ENCODE data around the gene DPEP2.
"Not testable (repeated sequence)": the region's sequence is repeated elsewhere in the genome, so short reads cannot be mapped to it uniquely, and the experiment has no call there.

DPEP2 gene

GRCh38 chr16:67953641-67954375 lies 45.5 kb downstream of the DPEP2 start:
- no peak for DNase-seq

DNA sequence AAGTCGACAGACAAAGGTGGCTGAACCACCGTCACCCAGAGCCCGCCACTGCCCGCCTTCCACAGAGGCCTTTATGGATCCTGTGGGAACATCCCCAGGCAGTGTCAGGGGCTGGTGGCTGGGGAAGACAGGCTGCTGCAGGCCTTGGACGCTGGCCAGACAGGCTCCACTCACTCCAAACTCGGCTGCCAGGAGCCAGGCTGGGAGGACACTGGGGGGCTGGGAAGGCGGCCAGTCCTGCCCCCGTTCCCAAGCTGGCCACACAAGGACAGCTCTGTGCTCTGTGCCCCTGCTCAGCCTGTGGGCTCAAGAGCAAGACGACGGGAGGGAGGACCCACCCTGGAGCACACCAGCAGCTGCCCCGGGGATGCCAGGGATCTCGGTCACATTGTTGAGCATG lies 47.8 kb downstream of the DPEP2 start:
- no peak for DNase-seq

- DNase-seq: no peak
Observed at GRCh38 chr16:67950335-67950843, 48.9 kb downstream of the DPEP2 start.

- DNase-seq: no peak
Observed at GRCh38 chr16:67949645-67950044, 49.6 kb downstream of the DPEP2 start.

GRCh38 chr16:67948015-67948414 lies 51.3 kb downstream of the DPEP2 start:
- DNase-seq: no peak

DNA sequence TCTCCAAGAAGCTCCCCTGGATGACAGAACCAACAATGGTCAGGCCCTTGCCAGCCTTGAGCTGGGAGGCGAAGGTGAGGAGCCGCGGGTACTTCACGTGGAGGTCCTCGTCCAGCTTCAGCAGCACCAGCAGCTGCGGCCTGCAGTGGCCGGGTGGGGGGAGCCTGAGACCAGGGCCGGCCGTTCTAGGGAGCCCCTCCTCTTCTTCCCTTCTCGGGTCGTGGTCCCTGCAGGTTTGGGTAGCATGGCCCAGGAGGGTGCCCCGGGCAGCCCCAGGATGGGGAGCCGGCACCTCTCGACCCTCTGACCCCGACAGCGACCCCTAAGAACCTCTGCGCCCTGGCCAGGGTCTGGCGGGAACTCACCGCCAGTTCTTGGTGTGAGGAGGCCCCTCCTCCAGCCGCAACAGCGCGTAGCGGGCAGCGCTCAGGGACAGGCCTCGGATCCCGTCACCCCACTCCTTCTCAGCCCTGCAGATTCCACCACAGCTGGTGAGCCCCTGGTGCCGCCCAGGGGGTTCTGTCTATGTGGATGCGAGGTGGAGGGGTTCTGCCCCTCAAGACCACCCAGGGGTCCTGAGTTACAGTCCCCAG lies 52.2 kb downstream of the DPEP2 start:
- DNase-seq: no peak

DNA sequence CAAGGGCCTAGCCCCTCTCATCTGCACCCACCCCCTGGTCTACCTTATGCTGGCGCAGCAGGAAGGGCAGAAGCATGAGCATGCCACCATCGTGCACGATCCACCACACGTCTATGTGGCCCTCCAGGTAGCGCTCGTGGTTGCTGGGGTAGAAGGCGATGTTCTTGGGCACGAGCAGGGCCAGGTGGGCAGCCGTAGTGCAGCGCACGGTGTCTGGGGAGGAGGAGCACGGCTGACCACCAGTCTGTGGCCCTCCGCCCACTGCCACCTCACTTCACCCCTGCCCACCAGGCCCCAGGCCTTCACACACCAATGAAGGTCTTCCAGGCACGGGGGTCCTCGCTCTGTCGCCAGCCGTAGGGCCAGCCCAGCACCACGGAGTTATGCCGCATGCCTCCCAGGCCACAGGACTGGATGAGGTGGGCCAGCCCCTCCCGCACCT lies 53.1 kb downstream of the DPEP2 start:
- no peak for DNase-seq

- DNase-seq: no peak
Observed at GRCh38 chr16:67945392-67945933, 53.8 kb downstream of the DPEP2 start.

- no peak for DNase-seq
Observed at GRCh38 chr16:67944690-67945391, 54.4 kb downstream of the DPEP2 start.

DNA sequence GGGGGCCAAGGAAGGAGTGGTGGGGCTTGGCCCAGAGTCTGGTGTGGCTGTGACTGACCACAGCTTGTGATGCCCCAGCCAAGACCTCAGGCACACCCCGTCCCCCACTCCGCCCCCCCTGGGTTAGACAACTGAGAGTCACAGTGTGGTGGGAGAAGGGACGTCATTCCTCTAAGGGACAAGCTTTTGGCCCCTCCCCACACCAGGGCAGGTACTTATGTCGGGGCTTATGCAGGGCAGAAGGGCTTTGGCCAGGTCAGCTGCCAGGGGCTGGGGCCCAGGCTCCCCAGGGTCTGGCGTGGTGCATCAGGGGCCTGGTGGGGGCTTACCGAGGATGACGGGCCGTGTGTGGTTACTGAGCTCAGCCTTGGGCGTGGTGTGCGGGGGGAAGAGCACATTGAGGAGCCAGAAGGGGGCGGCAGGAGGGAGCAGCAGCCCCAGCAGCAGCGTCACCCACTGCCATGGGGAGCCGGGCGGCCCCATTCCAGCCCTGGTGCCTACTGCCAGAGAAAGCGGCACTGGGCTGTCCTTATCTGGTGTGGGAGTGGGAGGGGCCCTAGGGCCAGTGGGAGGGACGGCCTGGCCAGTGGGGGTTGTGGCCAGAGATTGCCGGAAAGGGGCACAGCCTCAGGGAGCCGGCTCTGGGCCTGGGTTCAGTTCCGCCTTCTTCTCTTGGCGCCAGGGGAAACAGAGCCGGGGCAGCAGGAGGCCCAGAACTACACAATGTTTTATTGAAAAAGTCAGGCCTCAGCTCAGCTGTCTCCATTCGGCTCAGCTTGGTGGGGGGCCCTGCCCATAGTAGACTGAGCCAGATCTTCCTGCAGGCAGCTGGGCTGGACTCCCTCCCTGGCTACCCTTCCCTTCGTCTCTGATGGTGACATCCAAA lies 55.4 kb downstream of the DPEP2 start, which contains the start of gene LCAT:
TSS of gene LCAT (minus strand) at position 502 of the 886 bp plus-strand sequence. CDS start at position 483, 19 bp downstream.
- DNase-seq: peak; percentile 92

DNA sequence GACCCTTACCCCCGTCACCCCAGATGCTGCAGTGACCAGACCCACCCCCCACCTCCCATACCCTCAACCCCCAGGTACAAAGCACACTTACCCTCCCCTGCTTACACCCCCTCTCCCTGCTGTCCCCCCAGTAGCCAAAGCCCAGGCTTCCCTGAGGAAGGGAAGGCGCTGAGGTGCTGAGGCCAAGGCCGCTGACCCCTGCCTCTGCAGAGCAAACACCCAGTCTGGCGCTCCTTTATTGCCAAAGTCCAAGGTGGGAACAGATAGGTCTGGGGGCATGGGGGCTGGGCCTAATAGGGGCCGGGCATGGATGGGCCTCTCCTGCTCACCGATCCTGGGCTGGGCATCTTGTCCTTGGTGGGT lies 56.0 kb downstream of the DPEP2 start:
- DNase-seq: no peak

GRCh38 chr16:67942510-67943255 lies 56.6 kb downstream of the DPEP2 start:
- DNase-seq: no peak

DNA sequence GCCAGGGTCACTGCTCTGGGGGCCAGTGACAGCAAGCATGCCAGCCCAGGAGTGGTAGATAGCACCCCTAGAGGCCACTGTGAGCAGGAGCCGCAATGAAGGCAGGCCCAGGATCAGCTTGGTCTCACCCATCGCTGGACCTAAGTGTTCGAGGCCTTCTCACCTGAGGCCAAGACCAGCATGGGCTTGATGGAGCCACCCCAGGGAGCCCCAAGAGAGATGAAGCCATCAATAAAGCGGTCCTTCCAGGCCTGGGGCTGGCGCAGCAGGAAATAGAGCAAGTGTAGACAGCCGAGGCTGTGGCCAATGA lies 57.1 kb downstream of the DPEP2 start:
- DNase-seq: peak; percentile 66

- DNase-seq: no peak
Observed at GRCh38 chr16:67941469-67942199, 57.6 kb downstream of the DPEP2 start.

GRCh38 chr16:67940446-67941089 lies 58.7 kb downstream of the DPEP2 start:
- peak; percentile 12 for DNase-seq

DNA sequence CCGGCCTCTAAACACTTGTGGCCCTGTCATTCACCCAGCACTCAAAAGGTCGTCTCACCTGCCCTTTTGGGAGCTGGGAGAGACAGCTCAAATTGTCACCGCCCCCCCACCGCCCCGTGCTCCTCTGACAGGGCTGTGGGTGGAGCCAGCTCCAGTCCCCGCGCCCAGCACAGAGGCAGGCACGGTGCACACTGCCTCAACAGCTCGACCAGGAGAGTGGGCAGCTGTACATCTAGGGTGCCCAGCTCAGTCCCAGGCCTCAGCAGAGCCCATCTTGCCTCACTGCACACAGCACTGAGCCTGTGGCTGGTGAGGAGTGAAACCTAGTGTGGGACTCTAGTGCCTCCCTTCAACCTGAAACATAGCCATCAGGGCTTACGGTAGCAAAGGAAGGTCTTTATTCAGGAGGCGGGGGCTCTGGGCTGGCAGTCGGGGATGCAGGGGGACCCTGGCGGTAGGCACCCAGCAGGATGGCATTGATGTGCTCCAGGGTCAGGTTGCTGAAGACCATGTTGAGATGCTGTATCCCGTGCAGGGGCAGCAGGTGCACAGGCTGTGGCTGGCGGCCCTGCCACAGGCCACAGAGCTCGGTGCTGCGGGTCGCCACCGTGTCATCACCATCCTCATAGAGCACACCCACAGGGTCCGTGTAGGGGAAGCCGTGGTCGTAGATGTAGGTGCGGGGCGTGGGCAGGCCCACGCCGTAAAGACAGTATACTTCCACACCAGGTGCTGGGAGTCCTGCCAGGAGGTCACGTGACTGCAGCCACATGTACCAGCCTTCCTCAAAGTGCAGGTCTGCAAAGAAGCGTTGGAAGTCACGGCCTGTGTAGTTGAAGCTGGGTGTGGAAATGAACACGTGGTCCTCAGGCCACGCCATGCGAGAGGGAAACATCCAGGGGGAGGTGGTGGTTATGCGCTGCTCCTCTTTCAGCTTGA lies 59.5 kb downstream of the DPEP2 start:
- no peak for DNase-seq

DNA sequence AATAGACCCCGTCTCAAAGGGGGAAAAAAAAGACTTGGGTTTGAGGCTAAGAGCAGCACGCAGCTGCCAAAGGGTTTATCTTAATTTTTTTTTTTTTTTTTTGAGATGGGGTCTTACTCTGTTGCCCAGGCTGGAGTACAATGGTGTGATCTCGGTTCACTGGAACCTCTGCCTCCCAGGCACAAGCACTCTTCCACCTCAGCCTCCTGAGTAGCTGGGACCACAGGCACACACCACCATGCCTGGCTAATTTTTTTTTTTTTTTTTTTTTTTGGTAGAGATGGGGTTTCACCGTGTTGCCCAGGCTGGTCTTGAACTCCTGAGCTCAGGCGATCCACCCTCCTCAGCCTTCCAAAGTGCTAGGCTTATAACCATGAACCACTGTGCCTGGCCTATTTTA lies 61.6 kb downstream of the DPEP2 start:
- not testable (repeated sequence) for DNase-seq
